Measurements from ENCODE around the gene AGTR1. TPM values are rescaled to one million over a fixed set of nuclear protein-coding genes. Genes with fewer than 3 reads are reported as not detected.

Gene AGTR1
- total and polyA plus RNA-seq, 10 donors: 0.43 to 24.7 (median 4.6) TPM

DNA sequence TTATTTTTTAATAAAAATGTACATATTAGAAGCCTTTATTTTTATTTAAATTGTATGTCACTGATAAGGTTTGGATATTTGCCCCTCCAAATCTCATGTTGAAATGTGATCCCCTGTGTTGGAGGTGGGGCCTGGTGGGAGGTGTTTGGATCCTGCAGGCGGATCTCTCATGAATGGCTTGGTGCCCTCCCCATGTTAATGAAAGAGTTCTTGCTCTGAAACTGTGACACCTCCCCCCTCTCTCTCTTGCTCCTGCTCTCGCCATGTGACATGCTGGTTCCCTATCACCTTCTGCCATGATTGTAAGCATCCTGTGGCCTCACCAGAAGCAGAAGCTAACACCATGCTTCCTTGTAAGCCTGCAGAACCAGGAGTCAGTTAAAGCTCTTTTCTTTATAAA is 13.0 kb downstream of the AGTR1 start:
- intact Hi-C loops (cut with DNase I; ENCODE audit: low total_unique reads): no loop called here

DNA sequence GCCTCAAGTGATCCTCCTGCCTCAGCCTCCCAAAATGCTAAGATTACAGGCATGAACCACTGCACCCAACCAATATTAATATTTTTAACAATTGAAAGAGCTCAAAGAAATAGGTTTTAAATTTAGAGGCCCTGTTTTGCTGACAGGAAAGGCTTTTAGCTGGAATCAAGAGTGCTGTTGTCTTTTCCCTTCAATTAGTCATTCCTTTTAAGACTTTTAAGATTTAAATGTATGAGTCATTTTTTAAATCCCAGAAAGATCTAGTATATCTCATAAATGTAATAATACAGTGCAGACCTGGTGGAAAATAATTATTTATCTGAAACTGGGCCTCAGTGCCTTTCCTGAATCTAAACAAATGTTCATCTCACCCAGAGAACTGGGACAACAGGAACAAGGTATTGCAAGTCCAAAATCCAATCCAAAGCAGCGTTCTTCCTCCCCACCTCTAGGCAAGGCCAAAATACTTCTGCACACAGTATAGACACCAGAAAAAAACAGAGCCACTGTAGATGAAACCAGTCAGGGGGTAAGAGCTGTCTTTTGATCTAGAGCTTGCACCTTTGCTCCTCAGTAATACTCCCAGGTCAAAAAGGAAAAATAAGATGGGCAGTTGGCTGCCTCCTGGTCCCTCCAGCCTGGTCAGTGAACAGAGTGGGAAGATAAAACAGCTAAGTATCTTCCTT is 14.4 kb downstream of the AGTR1 start:
- WGBS, 5 donors: 75 to 100% (median 90%) methylated on average over 1 of the region's 1 CpG
- Histone ChIP-seq H3K36me3 (no peaks in the 10 kb centered on the region), H3K27ac (no peak overlapping the region), H3K4me1 (peaks cover 0 to 3% (median 0%) of the 10 kb centered on the region in 6 donors), H3K9me3 (no peaks in the 10 kb centered on the region), H3K27me3 (replicated peaks in 1 of 7) (no peaks in the 10 kb centered on the region), H3K4me3 (no peak overlapping the region)
- intact Hi-C loops (cut with DNase I; ENCODE audit: low total_unique reads): no loop called here
- DNase-seq: no peak
- TF ChIP-seq POLR2AphosphoS5 (IDR thresholded peaks at IDR 0.05) (no peak), POLR2A (IDR thresholded peaks at IDR 0.05) (no peak)

More for the DNA sequence above, 13.0 kb downstream of the AGTR1 start:
- DNase-seq: no peak
- Histone ChIP-seq H3K27me3 (replicated peaks in 1 of 7) (no peaks in the 10 kb centered on the region), H3K36me3 (no peaks in the 10 kb centered on the region), H3K27ac (no peak overlapping the region), H3K4me3 (no peak overlapping the region), H3K9me3 (no peaks in the 10 kb centered on the region), H3K4me1 (peaks cover 0 to 3% (median 0%) of the 10 kb centered on the region in 6 donors)
- WGBS, 5 donors: 77 to 97% (median 92%) methylated on average over 2 of the region's 2 CpGs
- TF ChIP-seq POLR2A (IDR thresholded peaks at IDR 0.05) (no peak), POLR2AphosphoS5 (IDR thresholded peaks at IDR 0.05) (no peak)
- TF ChIP-seq, protein P1, sequence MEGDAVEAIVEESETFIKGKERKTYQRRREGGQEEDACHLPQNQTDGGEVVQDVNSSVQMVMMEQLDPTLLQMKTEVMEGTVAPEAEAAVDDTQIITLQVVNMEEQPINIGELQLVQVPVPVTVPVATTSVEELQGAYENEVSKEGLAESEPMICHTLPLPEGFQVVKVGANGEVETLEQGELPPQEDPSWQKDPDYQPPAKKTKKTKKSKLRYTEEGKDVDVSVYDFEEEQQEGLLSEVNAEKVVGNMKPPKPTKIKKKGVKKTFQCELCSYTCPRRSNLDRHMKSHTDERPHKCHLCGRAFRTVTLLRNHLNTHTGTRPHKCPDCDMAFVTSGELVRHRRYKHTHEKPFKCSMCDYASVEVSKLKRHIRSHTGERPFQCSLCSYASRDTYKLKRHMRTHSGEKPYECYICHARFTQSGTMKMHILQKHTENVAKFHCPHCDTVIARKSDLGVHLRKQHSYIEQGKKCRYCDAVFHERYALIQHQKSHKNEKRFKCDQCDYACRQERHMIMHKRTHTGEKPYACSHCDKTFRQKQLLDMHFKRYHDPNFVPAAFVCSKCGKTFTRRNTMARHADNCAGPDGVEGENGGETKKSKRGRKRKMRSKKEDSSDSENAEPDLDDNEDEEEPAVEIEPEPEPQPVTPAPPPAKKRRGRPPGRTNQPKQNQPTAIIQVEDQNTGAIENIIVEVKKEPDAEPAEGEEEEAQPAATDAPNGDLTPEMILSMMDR (IDR thresholded peaks at IDR 0.05 in 8 of 11, conservative IDR thresholded peaks at IDR 0.05 in 3 of 11): no peak

DNA sequence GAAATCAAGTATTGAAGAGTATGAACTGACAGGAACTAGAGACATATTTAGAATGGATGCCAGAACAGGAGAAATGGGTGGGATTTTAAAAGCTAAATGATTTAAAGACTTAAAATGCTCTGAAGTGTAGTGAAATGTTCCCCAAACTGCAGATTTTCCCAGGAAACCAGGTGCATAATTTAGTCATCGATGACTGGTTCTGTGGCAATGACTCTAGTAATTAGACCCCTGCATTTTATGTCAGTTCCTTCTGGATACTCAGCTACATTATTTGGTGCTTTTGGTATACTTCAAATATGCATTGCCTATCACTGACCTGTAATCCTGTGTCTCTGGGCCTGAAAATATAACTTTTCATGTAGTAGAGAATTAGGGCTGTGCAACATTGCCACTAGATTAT is 16.8 kb downstream of the AGTR1 start:
- no peaks in the 10 kb centered on the region for H3K36me3 ChIP-seq
- no peak overlapping the region for H3K4me3 ChIP-seq
- 92 to 97% (median 94%) methylated on average over 1 of the region's 1 CpG for WGBS, 5 donors
- no peaks in the 10 kb centered on the region for H3K27me3 ChIP-seq (replicated peaks in 1 of 7)
- TF ChIP-seq, protein P1 (IDR thresholded peaks at IDR 0.05 in 8 of 11, conservative IDR thresholded peaks at IDR 0.05 in 3 of 11): no peak
- TF ChIP-seq POLR2AphosphoS5 (IDR thresholded peaks at IDR 0.05) (no peak), POLR2A (IDR thresholded peaks at IDR 0.05) (no peak)
- no peak for DNase-seq
- H3K9me3 ChIP-seq: no peaks in the 10 kb centered on the region
- no peaks in the 10 kb centered on the region for H3K4me1 ChIP-seq
- H3K27ac ChIP-seq: no peak overlapping the region
- intact Hi-C loops (cut with DNase I; ENCODE audit: low total_unique reads): no loop called here

DNA sequence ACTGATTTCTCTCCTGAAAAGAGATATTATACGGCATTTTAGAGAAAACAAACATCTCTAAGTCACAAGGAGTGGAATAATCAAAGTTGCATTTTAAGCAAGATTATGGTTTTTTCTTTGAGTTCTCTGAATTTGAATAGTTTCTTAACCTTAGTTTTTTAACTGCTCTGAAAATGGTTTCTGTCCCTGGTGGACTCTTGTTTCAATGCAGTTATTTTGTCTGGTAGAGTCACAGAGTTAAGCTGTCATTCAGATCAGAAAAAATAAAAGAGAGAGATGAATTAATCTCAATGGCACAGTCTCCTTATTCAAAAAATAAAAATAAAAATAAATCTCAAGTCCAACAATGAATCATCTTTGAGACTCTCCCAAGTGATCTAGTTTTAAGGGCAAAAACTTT is 19.0 kb downstream of the AGTR1 start:
- TF ChIP-seq, protein P1 (IDR thresholded peaks at IDR 0.05 in 8 of 11, conservative IDR thresholded peaks at IDR 0.05 in 3 of 11): no peak
- no peak for TF ChIP-seq POLR2A (IDR thresholded peaks at IDR 0.05)
- TF ChIP-seq POLR2AphosphoS5 (IDR thresholded peaks at IDR 0.05): no peak
- Histone ChIP-seq H3K36me3 (no peaks in the 10 kb centered on the region), H3K27ac (no peak overlapping the region), H3K4me1 (no peaks in the 10 kb centered on the region), H3K27me3 (replicated peaks in 1 of 7) (no peaks in the 10 kb centered on the region), H3K9me3 (no peaks in the 10 kb centered on the region), H3K4me3 (no peak overlapping the region)
- WGBS, 5 donors: 84 to 98% (median 94%) methylated on average over 1 of the region's 1 CpG
- DNase-seq: no peak
- intact Hi-C loops (cut with DNase I; ENCODE audit: low total_unique reads): no loop called here
